Measurements from ENCODE around the gene SORBS1. TPM values are rescaled to one million over a fixed set of nuclear protein-coding genes. Genes with fewer than 3 reads are reported as not detected.

Gene SORBS1
- total and polyA plus RNA-seq, 2 experiments from 2014 or later = 11.0 to 20.6 TPM

DNA sequence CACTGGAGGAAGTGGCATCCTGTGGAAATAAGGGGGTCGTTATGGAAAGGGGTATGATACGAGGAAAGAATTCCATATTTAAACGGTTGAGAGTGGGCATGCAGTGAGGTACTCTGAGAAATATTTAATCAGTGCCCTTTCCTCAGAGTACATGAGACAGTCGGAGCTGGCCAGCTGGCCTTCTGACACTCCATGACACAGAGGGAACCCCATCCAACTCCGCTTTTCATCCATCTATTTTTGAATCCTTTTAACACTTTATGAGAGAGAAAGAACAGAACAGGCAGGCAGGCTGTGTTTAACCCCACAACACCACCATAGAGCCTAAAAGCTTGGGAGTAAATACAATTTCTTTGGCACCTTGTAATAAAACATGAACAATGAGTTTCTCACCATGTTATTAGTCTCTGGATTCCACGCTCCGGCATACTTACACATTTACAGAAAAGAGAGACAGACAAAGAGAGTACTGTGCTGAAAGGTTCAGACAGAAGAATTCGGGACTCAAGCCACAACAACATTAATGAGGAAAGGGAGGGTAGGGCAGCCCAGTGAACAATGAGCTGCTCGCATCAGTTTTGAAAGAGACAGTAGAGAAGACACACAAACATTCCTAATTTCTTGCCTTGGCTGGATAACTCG lies 146.2 kb downstream of the SORBS1 start:
- no peaks in the 10 kb centered on the region for H3K27me3 ChIP-seq
- H3K36me3 ChIP-seq = peaks cover 2% of the 10 kb centered on the region
- H3K9me3 ChIP-seq (ENCODE audit: low read depth) = no peaks in the 10 kb centered on the region
- no peaks in the 10 kb centered on the region for H3K4me1 ChIP-seq (ENCODE audit: low read depth)
- TF ChIP-seq, protein P1, sequence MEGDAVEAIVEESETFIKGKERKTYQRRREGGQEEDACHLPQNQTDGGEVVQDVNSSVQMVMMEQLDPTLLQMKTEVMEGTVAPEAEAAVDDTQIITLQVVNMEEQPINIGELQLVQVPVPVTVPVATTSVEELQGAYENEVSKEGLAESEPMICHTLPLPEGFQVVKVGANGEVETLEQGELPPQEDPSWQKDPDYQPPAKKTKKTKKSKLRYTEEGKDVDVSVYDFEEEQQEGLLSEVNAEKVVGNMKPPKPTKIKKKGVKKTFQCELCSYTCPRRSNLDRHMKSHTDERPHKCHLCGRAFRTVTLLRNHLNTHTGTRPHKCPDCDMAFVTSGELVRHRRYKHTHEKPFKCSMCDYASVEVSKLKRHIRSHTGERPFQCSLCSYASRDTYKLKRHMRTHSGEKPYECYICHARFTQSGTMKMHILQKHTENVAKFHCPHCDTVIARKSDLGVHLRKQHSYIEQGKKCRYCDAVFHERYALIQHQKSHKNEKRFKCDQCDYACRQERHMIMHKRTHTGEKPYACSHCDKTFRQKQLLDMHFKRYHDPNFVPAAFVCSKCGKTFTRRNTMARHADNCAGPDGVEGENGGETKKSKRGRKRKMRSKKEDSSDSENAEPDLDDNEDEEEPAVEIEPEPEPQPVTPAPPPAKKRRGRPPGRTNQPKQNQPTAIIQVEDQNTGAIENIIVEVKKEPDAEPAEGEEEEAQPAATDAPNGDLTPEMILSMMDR (IDR thresholded peaks at IDR 0.05; ENCODE audit: low read depth, low read length) = no peak
- no peak overlapping the region for H3K27ac ChIP-seq
- DNase-seq (ENCODE audit: low read depth in 1 of 2, low spot score in 1 of 2) = no peak
- H3K4me3 ChIP-seq = no peak overlapping the region

DNA sequence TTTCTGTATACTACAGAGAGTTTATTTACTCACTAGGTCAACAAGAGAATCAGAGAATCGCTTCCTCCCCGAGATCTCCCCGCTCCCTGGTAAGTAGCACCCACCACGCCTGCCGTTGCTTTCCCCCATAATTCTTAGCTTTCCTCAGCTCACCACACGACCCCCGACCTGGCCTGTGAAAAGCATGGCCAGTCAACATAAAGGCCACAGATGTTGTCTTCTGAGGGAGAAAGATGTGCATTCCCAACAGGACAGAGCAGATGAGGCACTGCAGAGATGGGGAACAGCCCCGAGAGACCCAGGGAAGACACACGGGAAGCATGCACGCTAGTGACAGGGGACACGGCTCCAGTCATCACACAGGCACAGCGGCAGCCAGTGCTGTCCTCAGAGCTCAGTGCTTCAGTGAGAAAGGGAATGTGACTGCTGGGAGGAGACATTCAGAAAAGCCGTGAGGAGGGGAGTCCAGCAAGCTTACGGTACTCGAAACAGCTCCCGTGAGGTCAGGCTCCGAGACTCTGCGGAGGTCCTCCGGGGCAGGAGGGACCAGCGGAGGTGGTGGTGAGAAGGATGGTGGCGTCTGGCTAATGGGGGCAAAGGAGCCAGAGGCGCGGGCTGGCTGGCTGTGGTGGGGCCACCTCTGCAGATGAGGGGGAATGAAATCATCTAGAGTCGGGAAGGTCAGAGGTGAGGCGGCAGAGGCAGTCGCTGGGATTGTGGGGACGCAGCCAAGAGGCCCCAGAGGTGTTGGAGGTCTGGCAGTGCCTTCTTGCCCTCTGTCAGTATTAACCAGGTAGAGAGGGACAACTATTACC lies 146.9 kb downstream of the SORBS1 start:
- Histone ChIP-seq H3K9me3 (ENCODE audit: low read depth) (no peaks in the 10 kb centered on the region), H3K27me3 (no peaks in the 10 kb centered on the region), H3K36me3 (peaks cover 2% of the 10 kb centered on the region), H3K27ac (no peak overlapping the region), H3K4me3 (no peak overlapping the region), H3K4me1 (ENCODE audit: low read depth) (no peaks in the 10 kb centered on the region)
- TF ChIP-seq, protein P1 (IDR thresholded peaks at IDR 0.05; ENCODE audit: low read depth, low read length) = no peak
- DNase-seq (ENCODE audit: low read depth in 1 of 2, low spot score in 1 of 2) = no peak

DNA sequence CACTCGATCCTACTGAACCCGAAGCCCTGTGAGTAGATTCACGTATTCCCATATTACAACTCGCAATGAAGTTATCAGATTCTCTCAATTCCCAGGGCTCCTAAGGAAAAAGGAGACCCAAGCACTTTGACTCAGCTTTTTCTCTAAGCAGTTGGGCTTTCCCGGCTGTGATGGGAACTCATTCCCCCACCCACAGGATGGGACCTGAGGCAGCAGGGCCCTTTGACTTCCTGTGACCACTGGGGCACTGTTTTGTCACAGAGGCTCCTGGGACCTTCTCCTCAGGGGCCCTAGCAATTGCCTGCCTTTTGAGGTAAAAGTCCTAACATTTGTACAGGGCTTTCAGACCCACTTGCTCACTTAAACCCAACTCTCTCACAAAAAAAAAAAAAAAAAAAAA lies 147.6 kb downstream of the SORBS1 start:
- no peak overlapping the region for H3K27ac ChIP-seq
- no peaks in the 10 kb centered on the region for H3K9me3 ChIP-seq (ENCODE audit: low read depth)
- H3K36me3 ChIP-seq = peaks cover 2% of the 10 kb centered on the region
- no peaks in the 10 kb centered on the region for H3K4me1 ChIP-seq (ENCODE audit: low read depth)
- H3K4me3 ChIP-seq = no peak overlapping the region
- TF ChIP-seq, protein P1 (IDR thresholded peaks at IDR 0.05; ENCODE audit: low read depth, low read length) = no peak
- H3K27me3 ChIP-seq = no peaks in the 10 kb centered on the region
- DNase-seq (ENCODE audit: low read depth in 1 of 2, low spot score in 1 of 2) = no peak

DNA sequence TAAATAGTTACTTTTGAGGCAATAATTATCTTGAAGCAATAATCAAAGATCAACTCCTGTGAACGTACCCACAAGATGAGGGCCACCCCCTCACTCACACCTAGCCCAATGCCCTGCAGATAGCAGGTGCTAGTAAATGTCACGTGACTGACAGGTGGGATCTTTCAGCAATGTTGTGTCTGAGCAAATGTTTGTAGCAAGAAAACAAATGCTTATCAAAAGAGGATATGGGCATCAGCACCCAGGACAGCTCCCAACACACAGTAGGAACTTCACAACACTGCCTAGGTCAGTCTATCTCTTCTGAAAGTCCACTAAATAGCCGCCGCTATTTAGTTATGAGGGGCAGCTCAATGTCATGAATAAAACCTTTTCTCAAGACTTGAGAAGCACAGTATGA lies 149.5 kb downstream of the SORBS1 start:
- no peak overlapping the region for H3K4me3 ChIP-seq
- TF ChIP-seq, protein P1 (IDR thresholded peaks at IDR 0.05; ENCODE audit: low read depth, low read length) = no peak
- H3K9me3 ChIP-seq (ENCODE audit: low read depth) = no peaks in the 10 kb centered on the region
- H3K27me3 ChIP-seq = no peaks in the 10 kb centered on the region
- H3K36me3 ChIP-seq = peaks cover 6% of the 10 kb centered on the region
- H3K27ac ChIP-seq = no peak overlapping the region
- DNase-seq (ENCODE audit: low read depth in 1 of 2, low spot score in 1 of 2) = no peak
- H3K4me1 ChIP-seq (ENCODE audit: low read depth) = peaks cover 7% of the 10 kb centered on the region

DNA sequence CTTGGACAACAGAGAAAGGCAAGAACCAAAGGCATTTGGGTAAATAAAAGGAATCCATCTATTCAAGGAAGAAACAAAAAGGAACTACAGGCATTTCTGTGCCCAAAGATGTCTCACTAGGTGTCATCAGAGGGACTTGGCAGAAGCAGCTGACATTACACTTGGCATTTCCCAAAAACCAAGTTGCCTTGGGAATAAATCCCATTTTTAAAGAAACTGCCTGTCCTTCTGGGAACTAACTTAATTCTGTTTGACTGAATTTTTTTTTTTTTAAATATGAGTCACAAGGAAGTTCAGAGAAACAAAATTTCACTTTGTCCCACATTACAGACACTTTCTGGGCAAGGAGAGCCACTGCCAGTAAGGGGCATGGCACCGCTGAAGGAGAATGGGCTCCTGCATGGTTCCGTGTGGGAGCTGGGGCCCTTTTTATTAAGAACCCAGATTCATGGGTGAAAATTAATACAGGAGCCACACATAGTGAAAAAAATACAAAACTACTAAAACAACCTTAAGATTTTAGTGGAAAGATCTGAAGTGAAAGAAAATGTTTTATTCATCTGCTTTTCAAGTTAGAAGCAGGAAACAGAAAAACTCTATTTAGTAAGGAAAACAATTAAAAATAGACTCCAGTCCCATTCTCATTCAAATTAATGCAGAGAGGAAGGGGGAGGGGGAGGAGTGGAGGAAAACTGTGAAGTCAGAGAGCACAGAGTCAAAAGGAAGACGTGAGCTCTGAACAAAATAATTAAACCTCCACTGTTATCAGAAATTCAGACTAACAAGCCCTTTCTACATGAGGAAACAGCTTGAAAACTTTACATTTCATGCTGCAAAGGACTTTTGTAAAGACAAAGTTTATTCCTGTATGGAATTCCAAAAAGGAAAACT lies 151.9 kb downstream of the SORBS1 start:
- Histone ChIP-seq H3K27ac (no peak overlapping the region), H3K4me3 (no peak overlapping the region)
- DNase-seq (ENCODE audit: low read depth in 1 of 2, low spot score in 1 of 2) = no peak

More for the DNA sequence above, 151.9 kb downstream of the SORBS1 start:
- TF ChIP-seq, protein P1 (IDR thresholded peaks at IDR 0.05; ENCODE audit: low read depth, low read length) = no peak
- Histone ChIP-seq H3K36me3 (peaks cover 6% of the 10 kb centered on the region), H3K4me1 (ENCODE audit: low read depth) (peaks cover 14% of the 10 kb centered on the region), H3K9me3 (ENCODE audit: low read depth) (no peaks in the 10 kb centered on the region), H3K27me3 (no peaks in the 10 kb centered on the region)
